HG03558 (cell line): Measurements from ENCODE around the gene HPS1.

ENCODE experiments used
- ATAC-seq: cut with Tn5 transposase; IDR thresholded peaks from one replicate; pipeline ENCODE4 v1.9.1; 2021; ENCODE audit warnings: moderate number of reproducible peaks; ENCODE audit not compliant: unreplicated experiment; ENCODE audit errors: extremely low read depth

Gene HPS1

DNA sequence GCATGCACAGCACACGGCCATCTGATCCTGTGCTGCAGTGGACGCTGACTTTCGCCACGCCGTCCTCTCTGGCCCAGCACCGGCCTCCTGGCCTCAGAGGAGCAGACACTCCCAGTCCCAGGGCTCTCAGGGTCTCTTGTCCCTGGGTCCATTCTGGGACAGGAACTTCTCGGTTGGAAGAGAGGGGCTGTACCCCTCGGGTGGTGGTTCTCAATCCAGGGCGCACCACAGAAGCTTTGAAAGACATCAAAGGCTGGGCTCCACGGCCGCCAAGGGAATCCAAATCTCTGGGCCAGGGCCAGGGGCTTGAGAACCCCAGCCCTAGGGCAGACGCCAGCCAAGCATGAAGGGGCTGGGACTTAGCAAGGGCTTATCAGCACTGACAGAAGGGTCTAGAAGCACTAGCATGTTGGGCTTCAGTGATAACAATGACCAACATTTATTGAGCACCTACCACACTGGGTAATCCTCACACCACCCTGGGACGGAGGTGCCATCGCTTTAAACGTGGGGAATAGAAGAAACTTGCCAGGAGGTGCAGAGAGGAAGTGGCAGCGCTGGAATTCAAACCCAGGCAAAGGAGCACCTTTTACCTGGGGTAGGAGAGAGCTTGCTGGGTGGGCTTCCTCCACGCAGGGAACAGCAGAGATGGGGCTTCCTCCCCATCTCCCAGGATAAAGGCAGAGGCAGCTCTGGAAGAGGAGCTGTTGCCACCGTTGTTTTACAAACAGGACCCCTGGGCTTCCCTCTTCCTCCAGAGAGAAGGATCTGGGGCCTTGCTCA lies 29.9 kb downstream of the HPS1 start:
- ATAC-seq, result no peak

- no peak for ATAC-seq
Measured at GRCh38 chr10:98415731-98416119, 31.0 kb downstream of the HPS1 start.

- no peak for ATAC-seq
Measured at GRCh38 chr10:98414932-98415730, 31.6 kb downstream of the HPS1 start, which contains the start of gene PYROXD2. PYROXD2 (minus strand) TSS chr10:98415182; CDS start chr10:98415135, 47 bp downstream.

GRCh38 chr10:98414578-98414931 lies 32.2 kb downstream of the HPS1 start:
- ATAC-seq, result no peak

DNA sequence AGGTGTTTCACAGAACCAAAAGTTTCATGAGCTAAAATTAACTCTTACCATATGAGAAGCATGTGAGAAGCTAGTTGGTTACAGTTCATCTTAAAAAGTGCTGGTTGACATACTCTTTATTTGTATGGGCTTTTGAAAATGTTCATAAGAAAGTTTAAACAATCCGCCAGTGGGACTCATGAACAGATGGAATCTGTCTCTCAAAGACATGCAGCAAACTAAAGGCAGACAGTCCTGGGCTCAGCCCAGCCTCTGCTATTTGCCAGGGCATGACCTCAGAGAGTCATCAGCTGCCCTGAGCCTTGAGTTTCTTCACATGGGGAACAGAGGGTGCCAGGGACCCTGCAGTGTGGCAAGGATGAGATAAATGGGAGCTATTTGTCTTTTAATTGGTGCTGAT lies 35.0 kb downstream of the HPS1 start:
- ATAC-seq, result no peak

DNA sequence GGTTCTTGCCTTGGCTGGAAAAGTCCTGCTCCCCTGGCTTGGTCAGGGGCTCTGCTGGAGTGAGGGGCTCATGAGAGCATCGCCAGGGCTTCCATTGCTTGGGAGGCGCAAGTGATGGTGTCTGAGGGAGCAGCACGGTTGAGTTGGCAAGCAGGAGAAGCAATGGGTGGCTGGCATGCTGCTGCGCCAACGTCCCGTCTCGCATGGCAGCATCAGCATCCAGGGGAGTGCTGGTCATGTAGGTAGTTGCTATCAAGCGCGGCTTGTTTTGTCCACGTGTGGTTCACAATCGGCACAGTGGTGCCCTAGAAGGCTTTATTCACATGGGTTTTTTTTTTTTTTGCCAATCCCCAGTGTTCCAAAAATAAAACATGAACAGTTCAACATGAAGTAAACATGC lies 35.6 kb downstream of the HPS1 start:
- ATAC-seq, result no peak

DNA sequence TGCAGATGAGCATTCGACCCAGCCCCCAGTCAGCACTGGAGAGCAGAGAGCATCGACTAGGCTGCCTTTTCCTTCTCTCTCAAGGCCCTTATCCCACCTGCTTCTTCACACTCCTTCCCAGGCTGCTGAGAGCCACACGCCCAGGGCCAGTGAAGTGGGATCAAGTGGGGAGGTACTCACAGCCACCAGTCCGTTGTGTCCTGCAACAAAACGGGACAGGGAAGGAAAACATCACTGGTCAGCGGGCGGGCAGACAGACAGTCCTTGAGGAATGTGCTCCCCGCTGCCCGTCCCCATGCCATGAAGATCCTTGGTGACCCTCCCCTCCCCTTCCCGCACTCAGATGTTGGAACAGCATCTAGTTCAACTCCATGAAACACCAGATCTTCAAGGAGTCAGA lies 36.0 kb downstream of the HPS1 start:
- no peak for ATAC-seq

DNA sequence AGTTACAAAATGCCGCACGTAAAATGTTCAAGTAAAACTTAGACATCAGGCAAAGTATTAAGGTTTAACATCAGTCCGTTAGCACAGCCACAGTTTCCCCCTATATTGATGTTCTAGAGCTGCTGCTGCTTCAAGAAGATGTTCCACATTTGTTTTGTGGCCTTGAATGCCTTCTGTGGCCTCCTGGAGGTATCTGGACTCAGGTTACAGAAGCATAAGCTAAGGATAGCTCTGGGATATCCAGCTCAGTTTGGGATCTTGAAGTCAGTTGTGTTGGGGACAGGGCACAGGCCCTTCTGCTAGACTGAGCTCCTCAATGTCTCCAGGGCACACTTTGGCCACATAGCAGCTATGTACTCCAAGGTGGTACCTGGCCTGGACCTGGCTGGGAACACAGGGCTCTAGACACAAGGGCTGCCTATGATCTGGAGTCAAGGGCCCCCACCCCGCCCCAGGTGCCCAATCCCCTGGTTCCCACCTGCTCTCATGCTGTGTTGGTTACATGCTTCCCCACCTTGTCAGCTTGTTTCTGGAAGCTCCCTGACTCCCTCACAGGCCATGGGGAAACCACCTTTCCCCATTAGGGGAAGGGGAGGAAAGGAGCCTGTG lies 36.5 kb downstream of the HPS1 start:
- ATAC-seq, result no peak

DNA sequence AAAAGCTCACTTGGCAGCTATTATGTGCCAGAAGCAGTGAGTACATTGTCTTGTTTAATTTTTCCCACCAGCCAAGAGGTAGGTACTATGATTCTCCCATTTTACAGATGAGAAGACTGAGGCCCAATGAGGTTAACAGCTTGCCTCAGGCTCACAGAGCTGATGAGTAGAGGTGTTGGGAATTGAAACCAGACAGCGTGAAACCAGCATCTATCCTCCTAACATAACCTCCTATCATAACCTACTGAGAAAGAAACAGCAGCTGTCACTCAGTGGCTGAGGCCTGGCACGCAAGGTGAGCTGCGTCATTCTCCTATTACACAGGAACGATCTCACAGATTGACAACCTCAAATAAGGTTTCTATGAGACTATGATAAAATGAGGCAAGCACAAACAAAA lies 37.9 kb downstream of the HPS1 start:
- no peak for ATAC-seq

- ATAC-seq, result no peak
Measured at GRCh38 chr10:98407744-98408241, 38.9 kb downstream of the HPS1 start.

GRCh38 chr10:98407017-98407743 lies 39.6 kb downstream of the HPS1 start:
- no peak for ATAC-seq

GRCh38 chr10:98405422-98405821 lies 41.3 kb downstream of the HPS1 start:
- no peak for ATAC-seq

- peak; percentile 41 for ATAC-seq
Measured at GRCh38 chr10:98404571-98405359, 42.0 kb downstream of the HPS1 start.

DNA sequence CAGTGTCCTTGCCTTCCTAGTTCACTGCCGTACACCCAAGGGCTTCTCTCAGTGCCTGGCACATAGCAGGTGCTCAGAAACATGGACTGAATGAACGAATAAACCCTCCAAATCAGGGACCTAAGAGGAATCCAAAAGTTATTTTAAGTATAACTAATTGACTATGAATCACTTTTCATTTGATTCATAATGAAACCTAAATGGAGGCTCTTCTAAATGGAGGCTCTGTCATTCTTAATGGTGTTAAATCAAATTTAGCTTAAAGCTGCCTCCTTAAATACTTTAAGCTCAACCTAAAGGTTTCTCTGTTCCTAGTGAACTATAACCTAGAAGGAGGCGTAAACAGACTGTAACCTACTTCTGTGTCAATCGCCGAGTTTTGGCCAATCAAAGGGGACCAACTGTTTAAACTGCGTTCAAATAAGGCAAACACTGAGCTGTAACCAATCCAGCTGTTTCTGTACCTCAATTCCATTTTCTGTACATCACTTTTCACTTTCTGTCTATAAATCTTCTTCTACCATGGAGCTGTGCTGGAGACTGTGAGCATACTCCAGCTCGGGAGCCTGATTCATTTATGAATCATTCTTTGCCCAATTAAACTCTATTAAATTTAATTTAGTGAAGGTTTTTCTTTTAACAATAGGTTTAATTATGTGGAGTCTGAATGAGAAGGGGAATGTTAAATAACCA lies 42.8 kb downstream of the HPS1 start:
- no peak for ATAC-seq

DNA sequence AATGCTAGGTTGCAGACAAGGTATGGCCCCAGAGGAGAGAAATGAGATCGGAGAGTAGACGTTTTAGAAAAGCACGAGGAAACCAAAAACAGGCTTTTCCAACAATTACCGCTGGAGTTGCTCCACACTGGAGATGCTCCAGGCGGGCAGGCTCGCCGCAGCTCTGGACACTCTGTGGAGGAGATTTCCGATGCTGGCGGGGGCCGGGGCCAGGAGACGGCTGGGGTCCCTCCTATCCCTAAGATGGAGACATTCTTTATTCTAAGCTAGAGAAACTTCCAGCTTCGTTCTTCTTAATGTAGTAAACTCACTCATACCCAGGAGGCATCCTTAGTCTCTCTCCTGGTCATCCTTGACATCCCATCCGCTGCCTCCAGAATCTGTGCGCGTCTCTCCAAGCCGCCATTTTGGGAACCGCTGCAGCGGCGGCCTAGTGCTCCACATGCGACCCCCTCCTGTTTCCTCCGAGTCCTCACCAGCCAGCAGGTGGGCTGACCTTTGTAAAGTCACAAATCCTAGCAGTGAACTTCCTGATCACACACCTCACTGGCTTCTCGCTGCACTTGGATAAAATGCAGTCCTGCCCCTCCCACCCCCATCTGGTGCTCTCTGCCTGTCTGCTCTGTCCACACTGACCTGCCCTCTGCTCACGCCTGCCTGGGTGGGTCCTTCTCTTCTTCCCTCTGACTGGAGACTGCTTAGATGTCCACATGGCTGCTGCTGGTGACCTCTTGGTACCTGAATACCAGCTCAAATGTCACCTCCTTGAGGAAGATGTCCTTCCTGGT lies 43.6 kb downstream of the HPS1 start:
- no peak for ATAC-seq

GRCh38 chr10:98402478-98402877 lies 44.3 kb downstream of the HPS1 start:
- ATAC-seq, result no peak

DNA sequence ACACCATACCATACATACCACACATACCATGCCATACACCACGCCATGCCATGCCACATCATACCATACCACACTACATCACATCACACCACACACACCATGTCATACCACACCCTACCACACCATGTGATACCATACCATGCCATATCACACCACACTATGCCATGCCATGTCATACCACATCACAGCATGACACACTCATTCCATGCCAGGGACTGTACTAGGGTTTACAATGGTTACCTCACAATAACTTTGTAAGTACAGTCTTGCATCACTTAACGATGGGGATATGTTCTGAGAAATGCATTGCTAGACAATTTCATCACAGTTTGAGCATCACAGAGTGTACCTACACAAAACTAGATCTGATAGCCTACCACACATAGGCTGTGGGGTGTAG lies 46.3 kb downstream of the HPS1 start:
- ATAC-seq, result no peak

GRCh38 chr10:98399784-98400183 lies 47.0 kb downstream of the HPS1 start:
- ATAC-seq, result no peak
